Measurements from ENCODE around the gene SLC25A13.

The SLC25A13 gene

DNA sequence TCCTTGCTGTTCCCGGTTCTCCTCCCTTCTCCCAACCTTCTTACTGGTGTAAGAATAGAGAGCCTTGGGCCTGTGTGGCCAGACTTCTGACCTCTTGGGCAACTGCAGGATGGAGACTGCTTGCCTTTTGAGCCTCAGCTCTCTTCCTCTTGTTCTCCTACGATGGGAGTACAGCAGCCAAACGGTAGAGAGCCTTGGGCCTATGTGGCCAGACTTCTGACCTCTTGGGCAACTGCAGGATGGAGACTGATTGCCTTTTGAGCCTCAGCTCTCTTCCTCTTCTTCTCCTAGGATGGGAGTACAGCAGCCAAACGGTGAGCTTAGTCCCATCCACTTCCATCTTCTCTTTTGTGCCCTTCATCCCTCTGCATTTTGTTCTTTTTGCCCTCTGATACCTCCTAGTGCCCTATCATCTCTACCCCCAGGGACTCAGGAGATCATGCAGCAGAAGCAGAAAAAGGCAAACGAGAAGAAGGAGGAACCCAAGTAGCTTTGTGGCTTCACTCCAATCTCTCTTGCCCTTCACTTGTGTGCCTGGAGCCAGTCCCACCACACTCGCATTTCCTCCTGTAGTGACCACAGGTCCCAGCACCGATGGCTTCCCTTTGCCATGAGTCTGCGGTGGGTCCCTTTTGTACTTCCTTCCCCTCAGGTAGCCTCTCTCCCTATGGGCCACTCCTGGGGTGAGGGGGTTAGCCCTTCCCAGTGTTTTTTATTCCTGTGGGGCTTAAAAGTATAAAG lies 15.3 kb downstream of the SLC25A13 start:
- TF ChIP-seq, protein P1, sequence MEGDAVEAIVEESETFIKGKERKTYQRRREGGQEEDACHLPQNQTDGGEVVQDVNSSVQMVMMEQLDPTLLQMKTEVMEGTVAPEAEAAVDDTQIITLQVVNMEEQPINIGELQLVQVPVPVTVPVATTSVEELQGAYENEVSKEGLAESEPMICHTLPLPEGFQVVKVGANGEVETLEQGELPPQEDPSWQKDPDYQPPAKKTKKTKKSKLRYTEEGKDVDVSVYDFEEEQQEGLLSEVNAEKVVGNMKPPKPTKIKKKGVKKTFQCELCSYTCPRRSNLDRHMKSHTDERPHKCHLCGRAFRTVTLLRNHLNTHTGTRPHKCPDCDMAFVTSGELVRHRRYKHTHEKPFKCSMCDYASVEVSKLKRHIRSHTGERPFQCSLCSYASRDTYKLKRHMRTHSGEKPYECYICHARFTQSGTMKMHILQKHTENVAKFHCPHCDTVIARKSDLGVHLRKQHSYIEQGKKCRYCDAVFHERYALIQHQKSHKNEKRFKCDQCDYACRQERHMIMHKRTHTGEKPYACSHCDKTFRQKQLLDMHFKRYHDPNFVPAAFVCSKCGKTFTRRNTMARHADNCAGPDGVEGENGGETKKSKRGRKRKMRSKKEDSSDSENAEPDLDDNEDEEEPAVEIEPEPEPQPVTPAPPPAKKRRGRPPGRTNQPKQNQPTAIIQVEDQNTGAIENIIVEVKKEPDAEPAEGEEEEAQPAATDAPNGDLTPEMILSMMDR (conservative IDR thresholded peaks at IDR 0.05; ENCODE audit: low read depth, low read length): no peak
- DNase-seq (ENCODE audit: low read depth): no peak
- no peak overlapping the region for H3K4me3 ChIP-seq (ENCODE audit: low read depth, low read length)

DNA sequence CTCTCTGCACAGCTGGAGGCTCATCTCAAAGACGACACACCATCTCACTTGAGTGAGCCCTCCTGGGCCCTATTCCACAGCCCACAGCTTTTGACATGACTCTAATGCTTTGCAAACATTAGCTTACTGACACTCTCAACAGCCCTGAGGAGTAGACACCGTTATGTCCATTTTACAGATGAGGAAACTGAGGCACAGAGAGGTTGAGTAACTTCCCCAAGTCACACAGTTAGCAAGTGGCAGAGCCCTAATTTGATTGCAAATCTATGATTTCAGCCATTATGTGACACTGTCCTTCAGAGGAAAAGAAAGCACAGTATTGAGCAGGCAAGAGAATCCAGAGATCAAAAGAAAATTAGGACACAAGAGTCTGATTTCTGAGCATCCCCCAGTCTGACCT lies 16.0 kb downstream of the SLC25A13 start:
- no peak for DNase-seq (ENCODE audit: low read depth)
- H3K4me3 ChIP-seq (ENCODE audit: low read depth, low read length): no peak overlapping the region
- TF ChIP-seq, protein P1 (conservative IDR thresholded peaks at IDR 0.05; ENCODE audit: low read depth, low read length): no peak

DNA sequence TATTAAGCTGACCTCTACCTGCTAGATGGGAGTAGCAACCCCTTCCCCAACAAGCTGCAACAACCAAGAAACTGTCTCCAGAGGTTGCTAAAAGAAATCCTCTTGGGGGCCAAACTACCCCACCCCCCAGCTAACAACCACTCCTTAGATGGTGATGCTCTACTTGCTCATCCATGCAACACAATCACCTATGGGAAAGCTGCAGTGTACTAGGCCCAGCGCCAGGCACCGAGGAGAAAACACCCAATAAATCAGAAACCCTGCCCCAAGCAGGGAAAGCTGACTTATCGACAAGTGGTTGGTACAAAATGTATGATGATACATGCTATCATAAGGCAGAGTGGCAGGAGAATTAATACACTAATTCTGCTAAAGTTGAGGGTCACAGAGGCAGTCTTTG lies 17.3 kb downstream of the SLC25A13 start:
- DNase-seq (ENCODE audit: low read depth): no peak
- TF ChIP-seq, protein P1 (conservative IDR thresholded peaks at IDR 0.05; ENCODE audit: low read depth, low read length): no peak
- no peak overlapping the region for H3K4me3 ChIP-seq (ENCODE audit: low read depth, low read length)

DNA sequence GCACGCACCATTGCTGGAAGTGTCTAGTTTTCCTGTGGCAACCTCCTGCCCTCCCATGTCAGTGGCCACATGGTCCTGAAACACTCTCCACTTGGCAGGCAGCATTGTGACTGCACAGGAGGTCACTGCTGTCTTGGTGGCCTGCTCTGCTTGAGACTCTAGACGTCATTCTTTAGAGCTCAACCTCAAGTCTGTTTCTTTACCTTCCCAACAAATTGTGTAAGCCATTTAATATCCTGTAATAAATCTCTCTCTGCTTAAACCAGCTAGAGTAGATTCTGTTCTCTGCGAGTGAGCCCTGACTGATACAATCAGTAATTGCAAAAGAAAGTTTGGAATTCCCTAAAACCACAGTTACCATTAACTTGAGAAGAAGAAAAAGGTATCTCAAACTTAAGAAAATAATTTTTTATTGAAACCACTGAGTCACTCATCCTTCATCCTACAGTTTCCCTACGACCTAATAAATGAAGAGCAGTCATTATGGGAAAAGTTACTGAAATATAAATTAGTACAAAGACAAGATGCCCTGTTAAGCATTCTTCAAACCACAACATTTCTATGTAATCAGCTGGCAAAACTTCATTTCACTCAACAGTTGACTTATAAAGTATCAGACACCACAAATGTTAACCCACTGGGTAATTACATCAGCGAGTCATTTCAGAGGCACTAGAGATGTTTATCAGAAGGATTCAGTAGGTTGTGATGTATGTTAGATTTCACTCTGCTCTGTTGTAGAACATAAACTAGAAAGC lies 18.0 kb downstream of the SLC25A13 start:
- no peak overlapping the region for H3K4me3 ChIP-seq (ENCODE audit: low read depth, low read length)
- DNase-seq (ENCODE audit: low read depth): peak; percentile 67
- TF ChIP-seq, protein P1 (conservative IDR thresholded peaks at IDR 0.05; ENCODE audit: low read depth, low read length): no peak

DNA sequence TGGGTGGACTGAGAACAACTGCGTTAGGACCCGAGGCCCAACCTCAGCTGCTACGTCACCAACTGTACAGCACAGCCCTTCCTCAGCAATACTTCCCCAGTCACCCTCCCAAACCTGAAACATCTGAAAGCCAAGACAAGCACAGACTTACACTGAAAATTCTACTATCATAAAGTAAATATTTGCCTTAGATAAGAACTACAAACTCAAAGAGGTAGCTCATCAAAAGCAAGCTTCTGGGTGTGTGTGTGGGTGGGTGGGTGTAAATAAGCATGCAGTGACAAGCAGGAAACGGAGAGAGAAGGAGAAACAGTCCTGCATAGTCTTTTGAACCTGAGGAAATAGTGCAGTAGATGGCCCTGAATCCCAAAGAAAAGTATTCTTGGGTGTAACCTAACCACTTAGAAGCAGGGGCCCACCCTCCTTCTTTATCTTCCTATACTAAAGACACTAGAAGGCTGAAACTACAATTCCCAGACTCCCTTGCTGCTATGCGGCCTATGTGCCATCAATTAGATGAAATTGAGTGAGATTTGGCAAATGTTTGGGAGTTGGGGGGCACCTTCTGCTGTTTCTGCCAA lies 18.7 kb downstream of the SLC25A13 start:
- no peak overlapping the region for H3K4me3 ChIP-seq (ENCODE audit: low read depth, low read length)
- DNase-seq (ENCODE audit: low read depth): peak; percentile 89
- TF ChIP-seq, protein P1 (conservative IDR thresholded peaks at IDR 0.05; ENCODE audit: low read depth, low read length): no peak

DNA sequence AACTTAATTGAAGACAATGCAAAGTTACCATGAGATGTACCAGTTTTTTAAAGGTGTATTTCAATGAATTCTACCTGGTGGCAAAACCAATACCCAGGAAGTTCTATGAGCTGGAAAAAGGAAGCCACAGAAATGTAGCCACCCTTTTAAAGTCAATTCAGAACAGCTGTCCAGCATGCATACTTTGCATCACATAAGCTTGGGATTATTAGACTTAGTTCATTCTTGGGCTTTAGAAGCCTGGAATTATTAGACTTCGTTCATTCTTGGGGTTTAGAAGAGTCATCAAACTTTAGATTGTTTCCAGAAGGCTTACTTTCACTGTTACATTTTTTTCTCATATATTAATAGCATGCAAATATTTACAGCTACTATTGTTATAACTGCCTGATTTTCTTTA lies 20.9 kb downstream of the SLC25A13 start:
- peak; percentile 31 for DNase-seq (ENCODE audit: low read depth)
- TF ChIP-seq, protein P1 (conservative IDR thresholded peaks at IDR 0.05; ENCODE audit: low read depth, low read length): no peak
- H3K4me3 ChIP-seq (ENCODE audit: low read depth, low read length): no peak overlapping the region
